NCI-H524 treated with DMSO at 0.1 percent for 48 hours (cell line): ENCODE measurements around the gene ELL.
A peak's percentile ranks its signal among the peaks of the same experiment; 100 is the strongest.

ENCODE experiments used
- DNase-seq: peaks from one replicate; lab custom pipeline; 2025; lab: John Stamatoyannopoulos, UW

ELL gene

DNA sequence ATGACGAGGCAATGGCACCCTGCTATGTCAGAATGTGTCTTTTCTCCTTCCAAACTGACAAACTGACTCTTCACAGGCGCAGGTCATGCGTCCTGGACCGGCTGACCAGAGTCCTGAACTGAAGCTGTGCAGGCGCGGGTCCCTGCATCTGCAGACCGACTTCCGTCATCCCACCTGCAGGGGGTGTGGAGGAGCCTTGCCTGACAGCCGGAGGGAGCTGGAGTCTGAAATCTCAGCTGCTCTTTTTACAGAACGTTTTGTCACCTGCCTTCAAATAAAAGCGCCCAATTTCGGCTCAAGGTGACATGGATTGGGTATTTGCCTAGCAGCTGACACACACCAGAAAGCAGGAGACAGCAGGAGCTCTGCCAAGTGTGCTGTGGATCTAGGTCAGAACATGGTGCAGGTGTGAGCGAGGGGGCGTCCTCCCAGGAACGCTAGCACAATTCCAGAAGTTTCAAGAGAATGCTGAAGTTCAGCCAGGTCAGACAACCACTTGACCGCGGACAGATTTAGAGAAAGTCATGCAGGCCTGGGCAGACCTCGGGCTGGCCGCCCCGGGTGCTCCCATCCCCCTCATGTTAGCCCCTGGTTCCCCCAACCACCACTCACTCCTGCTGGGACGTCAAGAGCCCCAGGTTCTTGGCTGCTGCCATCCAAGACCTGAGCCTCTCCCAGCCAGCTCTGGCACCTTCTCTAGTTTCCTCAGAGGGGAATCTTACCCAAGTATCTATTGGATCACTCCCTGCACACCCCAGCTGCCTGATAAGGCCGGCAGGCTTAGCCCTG is 32.8 kb downstream of the ELL start:
- DNase-seq: no peak

- no peak for DNase-seq
Observed at GRCh38 chr19:18488403-18488723, 33.5 kb downstream of the ELL start.

DNA sequence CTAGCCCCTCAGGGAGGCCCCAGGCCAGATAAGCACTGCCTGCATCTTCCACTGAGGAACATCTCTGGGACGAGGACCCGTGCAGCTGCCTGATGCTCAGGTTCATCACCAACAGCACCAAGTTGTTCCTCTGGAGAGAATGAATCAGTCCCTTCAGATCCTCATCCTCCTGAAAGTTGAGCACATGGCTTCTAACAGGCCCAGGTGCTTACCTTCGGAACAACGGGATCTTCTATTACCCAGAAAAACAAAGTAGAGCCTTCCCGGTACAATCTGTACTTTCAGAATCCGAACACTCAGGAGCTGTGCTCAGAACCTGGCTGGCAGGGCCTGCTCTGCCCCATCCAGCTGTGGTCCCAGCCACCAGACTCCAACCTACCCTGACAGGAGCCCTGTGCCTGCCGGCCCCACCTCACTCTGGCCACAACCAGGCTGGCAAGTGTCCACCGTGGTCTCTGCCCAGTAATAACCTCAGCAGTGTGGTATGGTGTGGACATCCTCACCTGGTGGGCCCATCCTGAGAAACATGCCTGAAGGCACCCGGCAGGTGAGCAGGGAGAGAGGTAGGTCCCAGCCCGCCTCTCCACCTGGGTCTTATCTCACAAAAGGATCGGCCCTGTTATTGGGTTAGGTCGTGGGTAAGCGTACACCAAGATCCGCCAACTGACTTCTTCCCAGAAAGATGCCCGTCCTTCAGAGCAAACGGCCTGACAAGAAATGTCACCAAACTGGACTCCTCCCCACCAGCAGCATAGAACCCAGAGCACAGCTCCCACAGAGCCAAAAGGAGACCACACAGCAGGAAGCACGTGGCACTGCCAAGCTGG is 34.1 kb downstream of the ELL start:
- no peak for DNase-seq

DNA sequence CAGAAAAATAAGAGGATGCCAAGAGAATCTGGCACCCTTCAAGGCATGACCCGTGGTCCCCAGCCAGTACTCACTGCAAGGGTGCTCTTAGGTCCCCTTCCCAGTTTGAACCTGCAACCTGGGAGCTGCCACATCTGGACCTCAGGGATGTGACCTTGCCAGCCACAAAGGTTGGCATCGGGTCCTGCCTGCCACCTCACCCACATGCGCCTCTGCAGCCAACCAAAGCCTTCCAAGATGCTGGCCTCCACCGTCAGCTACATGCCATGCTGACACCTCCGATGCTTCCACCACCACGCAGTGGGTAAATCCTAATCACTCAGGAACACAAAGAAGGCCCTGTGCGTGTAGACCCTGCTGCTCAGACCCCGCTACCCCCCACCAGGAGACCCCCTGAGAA is 35.1 kb downstream of the ELL start:
- DNase-seq: no peak

GRCh38 chr19:18484992-18485391 is 36.9 kb downstream of the ELL start:
- DNase-seq: no peak

- DNase-seq: peak; percentile 60
Observed at GRCh38 chr19:18483119-18483890, 38.6 kb downstream of the ELL start.

- DNase-seq: no peak
Observed at GRCh38 chr19:18481505-18482222, 40.2 kb downstream of the ELL start.

- DNase-seq: peak; percentile 83
Observed at GRCh38 chr19:18480006-18480691, 41.7 kb downstream of the ELL start.

DNA sequence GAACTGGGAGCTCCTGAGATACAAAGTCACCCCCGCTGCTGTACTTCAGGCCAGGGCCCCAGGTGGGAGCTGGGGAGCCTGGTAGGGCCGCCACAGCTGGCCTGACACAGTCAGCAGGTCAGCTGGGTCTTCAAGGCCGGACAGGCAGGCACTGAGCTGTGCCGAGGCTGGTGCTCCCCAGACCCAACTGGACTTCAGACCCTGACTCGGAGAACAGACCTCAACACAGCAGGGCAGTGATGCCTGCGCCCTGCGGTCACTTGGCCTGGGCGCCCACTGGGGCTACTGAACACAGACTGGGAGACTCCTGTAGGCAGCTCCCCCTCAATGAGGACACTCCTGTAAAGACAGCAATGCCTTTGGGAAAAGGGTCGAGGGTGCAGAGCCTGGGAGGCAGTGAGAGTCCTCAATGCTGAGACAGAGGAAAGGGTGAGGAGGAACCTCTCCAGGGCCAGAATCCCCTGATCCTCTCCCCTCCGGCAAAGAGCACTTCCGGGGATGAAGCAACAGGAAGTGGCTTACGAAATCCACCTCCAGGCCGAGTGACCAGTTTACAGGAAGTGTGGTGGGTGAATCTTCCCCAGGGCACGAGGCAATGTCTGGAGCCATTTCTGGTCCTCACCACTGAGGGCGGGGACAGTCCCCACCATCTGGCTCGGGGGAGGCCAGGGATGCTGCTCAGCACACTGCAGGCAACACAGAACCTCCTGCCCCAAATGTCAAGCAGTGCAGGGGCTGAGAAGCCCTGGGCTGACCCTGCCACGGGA is 43.1 kb downstream of the ELL start:
- no peak for DNase-seq

DNA sequence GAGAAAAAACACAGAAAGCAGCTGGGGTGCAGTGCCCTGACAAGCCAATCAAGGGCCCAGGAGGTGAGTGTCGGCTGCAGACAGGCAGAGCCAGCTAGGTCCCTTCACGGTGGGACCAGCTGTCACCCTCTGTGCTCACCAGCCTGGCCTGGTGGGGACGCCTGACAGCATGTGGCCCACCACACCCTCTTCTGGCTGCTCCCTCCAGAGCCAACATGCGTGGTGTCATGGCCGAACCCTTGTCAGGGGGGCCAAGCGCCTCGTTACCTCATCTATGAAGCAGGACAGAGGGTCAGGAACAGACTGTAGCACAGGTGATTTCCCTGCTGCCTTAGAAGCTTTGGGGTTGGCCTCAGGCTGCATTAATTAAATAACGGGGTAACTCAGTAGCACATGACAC is 43.9 kb downstream of the ELL start:
- DNase-seq: peak; percentile 64

DNA sequence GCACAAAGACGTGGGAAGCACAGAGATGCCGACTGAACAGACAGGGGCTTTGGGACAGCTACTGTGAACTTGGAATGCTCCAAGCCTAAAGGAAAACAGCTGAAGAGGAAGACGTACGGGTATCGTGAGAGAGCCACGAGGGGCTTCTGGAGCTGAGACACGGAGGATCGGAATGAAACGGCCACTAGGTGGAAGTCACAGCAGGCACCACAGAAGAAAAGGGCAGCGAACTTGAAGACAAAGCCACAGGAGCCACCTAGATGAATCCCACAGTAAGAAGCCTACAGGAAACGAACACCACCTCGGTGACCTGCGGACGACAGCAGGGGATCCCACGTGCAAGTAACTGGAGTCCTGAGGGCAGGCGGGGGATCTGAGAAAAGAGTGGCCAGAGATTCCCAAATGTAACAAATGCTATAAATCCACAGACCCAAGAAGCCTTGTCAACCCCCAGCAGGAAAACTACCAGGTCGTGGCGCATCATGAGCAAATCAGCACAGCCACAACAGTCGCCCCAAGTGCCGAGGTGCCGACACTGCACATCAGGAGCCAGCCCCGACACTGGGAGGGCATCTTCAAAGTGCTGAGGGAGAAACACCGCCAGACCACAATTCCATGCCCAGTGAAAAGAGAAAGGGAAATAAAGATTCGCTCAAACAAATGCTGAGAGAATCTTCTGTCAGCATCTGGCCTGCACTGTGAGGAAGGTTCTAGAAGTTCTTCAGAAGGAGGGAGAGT is 44.7 kb downstream of the ELL start:
- no peak for DNase-seq

GRCh38 chr19:18476507-18477041 is 45.3 kb downstream of the ELL start:
- DNase-seq: no peak

GRCh38 chr19:18475762-18476331 is 46.0 kb downstream of the ELL start:
- DNase-seq: no peak

DNA sequence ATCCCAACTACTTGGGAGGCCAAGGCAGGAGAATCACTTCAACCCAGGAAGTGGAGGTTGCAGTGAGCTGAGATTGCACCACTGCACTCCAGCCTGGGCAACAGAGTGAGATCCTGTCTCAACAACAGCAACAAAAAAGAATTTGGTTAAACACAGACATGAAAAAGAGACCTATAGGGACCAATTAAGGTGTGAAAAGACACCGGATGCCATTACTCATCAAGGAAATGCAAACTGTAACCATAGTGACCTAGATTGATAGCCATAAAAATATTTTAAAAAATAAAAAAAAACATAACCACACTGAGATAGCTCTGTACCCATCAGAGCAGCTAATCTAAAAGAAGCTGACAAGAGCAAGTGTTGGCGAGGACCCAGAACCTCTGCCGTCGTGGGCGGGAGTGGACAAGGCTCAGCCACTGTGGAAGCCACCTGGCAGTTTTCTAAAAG is 46.8 kb downstream of the ELL start:
- DNase-seq: no peak

DNA sequence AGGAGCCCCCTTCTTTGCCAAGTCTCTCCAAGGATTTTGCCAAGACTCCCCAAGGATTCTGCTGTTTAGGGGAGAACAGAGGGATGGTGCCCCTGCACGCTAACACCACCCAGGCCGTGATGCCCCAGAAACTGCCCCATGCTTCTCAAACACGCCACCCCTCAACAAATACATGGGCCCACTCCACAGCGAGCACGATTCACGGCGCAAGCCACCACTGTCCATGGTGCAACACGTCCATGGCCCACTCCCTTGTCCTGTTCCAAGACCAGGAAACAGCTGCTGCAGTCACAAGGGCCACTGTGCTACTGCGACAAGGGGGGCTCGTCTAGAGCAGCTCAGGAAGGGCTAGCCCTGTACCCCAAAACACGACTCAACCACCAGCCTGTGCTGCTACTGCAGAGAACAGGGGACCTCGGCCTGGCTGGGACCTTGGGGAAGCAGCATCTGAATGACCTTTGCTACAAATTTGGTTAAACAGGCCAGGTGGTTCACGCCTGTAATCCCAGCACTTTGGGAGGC is 47.4 kb downstream of the ELL start:
- DNase-seq: no peak

GRCh38 chr19:18473706-18474087 is 48.2 kb downstream of the ELL start:
- DNase-seq: no peak

- no peak for DNase-seq
Observed at GRCh38 chr19:18473003-18473705, 48.7 kb downstream of the ELL start.

DNA sequence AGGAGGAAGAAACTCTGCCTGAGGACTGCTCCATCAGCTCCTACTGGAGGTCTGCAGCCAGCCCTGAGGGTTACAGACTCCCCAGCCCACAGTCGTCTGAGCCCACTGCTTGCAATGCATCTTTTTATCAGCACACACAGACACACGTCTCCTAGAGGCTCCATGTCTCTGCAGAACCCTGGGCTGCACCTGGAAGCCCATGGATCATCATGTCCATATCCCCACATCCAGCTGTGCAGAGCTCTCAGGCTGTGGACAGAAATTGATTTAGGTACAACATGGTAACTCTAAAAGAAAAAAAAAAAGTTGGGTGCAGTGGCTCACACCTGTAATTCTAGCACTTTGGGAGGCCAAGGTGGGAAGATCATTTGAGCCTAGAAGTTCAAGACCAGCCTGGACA is 51.1 kb downstream of the ELL start:
- DNase-seq: no peak
